Putamen (tissue), 1 donor: Measurements from ENCODE around the gene ZNF805.
"Not testable (repeated sequence)": the region's sequence is repeated elsewhere in the genome, so short reads cannot be mapped to it uniquely, and the experiment has no call there.

Source experiments
- DNase-seq: peaks from one replicate; pipeline ENCODE4 v3.0.0-alpha.2; 2016; ENCODE audit warnings: low spot score

Gene ZNF805

DNA sequence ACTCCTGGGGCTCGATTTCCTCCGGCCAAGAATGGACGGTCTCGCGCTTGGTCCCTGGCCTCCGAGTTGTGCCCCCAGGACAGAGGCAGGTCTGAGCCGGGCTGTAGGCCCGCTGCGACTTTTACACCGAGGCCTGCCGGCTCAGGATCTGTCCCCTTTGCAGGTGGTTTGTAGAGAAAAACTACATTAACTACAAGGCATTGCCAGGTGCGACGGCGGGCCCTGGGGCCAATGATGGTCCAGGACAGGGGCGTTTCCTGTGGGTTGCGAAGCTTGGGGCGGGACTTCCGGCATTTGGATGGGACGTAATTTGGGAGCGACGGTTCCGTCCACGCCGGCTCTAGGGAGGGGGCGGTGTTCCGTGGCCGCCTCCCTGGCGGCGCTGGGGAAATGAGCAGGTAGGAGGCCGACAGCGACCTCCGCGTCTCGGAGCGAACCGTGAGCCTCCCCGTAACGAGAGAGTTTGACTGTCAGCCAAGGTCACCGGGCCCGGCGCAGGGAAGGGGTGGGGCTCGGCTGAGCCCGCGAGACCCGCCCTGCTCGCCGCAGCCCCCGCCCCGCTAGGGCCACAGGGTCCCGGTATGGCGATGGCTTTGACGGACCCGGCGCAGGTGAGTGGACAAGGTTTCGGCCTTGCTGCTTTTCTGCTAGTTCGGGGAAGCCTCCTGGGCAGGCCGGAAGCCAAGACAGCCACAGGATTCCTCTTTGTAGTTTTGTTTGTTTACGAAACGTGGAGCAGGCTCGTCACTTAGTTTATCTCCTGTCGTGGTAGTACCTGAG, at the start of gene ZNF805:
Gene ZNF805, plus strand, starts transcription at position 322 of the 780 bp plus-strand sequence. Its CDS starts 260 bp downstream, at position 582.
- DNase-seq: peak; percentile 93

DNA sequence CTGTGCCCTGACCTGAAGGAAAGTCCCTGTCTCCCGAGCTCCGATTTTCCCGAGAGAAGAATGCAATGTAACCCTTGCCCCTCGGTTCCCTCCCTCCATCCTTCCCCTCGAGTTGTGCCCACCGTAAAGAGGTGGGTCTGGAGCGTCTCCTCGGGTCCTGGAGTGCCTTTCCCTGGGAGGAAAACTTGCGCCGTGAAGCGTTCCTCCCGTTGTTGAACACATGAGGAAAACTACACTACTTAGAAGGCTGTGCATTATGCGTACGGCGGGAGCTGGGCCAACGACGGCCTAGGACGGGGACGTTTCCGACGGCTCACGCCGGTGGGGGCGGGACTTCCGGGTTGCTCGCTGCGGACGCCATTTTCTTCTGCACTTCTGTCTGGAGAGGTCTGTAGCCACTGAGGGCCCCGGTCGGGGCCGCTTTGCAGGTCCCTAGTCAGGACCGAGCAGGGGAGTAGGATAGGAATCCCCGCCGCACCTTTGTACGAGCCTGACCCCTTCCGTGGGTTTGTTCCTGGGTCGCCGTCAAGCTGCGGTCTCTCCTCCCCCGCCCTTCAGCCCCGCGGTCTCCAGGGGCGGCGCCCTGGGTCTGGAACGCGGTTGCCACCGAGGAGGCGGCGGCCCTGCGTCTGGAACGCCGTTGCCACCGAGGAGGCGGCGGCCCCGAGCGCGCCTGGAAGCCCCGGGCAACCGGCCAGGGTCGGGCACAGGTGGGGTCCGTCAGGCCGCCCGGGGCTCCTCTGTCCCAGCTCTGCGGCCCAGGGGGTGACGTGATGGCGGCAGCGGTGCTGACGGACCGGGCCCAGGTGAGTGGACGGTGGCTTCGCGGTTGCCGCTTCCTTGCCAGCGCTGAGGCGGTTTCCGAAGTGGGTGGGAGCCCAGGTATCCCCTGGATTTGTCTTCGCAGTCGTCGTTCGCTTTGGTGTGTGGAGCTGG, 49.0 kb upstream of the ZNF805 start, which contains the start of gene ZNF264:
Gene ZNF264, plus strand, starts transcription at position 360 of the 936 bp plus-strand sequence. Its CDS starts 414 bp downstream, at position 774.
- DNase-seq: peak; percentile 90

DNA sequence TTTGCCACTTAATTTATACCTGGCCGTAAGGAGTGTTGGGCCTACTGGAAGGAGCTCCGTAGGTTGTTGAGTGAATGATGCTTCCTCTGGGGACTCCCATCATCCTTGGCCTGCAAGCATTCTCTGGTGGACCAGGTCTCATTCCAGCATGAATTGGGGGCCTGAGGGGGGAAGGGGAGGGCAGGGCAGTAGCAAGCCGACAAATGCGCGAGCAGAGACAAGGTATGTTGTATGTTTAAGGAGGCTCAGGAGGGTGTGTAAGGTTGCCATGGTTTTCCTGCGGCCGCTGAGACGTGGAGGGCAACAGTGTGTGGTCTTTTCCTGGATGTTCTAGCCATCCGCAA, 48.4 kb upstream of the ZNF805 start:
- no peak for DNase-seq

DNA sequence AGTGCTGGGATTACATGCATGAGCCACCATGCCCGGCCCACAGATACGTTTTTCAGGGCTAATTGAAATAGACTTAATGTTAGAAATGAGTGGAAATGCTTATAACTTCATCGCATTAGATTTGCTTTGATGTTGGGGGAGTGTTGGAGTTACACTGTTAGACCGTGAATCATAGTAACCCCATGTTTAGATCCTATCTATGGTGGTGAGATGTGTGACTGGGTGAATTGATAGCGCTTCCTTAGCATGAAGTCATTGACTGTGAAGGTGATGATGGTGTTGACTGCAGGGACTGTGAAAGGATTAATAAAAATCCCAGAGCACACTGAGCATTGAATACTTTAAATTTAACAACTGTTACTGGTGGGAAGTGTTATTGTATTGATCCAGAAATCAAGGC, 47.4 kb upstream of the ZNF805 start:
- no peak for DNase-seq

DNA sequence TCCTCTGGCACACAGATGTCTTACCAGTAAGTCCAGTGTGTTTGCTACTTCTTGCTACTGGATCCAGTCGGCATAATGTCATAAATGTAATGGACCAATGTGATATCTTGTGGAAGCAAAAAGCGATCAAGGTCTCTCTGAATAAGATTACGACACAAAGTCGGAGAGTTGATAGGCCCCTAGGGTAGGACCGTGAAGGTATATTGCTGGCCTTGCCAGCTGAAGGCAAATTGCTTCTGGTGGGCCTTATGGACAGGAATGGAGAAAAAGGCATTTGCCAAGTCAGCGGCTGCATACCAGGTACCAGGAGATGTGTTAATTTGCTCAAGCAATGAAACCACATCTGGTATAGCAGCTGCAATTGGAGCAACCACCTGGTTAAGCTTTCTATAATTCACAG, 42.6 kb upstream of the ZNF805 start:
- not testable (repeated sequence) for DNase-seq

DNA sequence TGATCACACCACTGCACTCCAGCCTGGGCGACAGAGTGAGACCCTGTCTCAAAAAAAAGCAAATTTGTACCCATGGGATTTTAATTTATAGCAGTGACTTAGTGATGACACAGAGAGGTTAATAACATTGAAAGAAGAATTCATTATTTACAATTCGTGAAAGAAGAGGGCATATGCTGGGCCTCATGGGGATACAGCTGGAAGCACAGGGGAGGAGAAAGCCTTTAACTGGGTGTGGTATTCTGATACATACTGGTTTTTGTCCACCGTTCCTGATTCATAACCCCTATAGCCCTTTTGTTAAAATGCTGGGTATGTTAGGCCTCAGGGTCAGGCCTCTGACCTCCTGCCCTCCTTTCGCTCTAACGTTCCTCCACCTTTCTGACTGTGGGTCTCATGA, 38.3 kb upstream of the ZNF805 start:
- no peak for DNase-seq

DNA sequence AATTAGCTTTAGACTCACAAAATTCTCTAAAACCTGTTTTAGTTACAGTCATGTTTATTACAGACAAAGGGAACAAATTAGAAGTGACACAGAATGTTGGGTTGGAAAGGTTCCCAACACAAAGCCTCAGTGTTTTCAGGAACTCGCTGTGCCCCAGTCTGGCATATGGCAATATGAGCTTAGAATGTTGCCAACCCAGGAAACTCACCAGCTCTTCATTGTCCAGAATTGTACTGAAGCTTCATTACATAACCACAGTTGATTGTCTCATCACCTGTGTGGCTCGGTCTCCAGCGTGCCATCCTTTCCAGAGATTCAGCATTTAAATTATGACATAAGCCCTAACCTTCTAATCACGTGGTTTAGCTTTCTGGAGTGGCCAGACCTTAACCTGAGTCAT, 30.1 kb upstream of the ZNF805 start:
- DNase-seq: no peak

DNA sequence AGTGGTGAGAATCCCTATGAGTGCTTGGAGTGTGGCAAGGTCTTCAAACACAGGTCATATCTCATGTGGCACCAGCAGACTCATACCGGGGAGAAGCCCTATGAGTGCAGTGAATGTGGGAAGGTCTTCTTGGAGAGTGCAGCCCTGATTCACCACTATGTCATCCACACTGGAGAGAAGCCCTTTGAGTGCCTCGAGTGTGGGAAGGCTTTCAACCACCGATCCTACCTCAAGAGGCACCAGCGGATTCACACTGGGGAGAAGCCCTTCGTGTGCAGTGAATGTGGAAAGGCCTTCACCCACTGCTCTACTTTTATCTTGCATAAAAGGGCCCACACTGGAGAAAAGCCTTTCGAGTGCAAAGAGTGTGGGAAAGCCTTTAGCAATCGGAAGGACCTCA, 28.3 kb upstream of the ZNF805 start:
- DNase-seq: no peak

DNA sequence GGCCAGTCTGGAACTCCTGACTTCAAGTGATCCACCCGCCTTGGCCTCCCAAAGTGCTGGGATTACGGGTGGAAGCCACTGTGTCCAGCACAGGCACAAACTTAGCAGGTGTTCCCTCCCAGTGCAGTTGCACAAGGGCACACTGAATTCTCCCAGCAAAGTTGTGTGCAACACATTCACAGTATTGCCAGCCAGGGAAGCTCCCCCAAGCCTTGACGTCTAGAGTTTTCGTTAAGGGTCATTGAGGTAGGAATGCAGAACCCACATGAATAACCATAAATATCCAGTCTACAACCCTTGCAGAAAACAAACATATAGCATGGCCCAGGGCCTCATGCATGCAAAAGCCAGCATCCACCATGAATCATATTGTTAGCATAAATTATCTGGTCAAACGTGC, 12.9 kb upstream of the ZNF805 start:
- DNase-seq: no peak

DNA sequence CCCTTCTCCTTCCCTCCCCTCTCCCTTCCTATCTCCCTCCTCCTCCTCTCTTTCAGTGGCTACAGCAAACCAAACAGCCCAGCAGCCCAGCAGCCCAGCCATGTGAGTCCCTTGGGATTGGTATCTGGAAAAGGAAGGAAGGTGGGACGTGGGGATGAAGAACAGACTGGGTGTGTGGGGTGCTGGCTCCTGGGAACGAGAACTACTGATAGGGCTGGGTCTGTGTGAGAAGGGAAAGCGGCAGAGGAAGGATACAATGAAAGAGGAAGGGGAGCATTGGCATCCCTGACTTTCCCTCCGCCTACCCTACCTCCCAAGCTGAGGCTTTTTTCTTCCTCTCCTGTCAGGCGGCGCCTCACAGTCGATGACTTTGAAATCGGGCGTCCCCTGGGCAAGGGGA, 8.7 kb upstream of the ZNF805 start:
- no peak for DNase-seq

DNA sequence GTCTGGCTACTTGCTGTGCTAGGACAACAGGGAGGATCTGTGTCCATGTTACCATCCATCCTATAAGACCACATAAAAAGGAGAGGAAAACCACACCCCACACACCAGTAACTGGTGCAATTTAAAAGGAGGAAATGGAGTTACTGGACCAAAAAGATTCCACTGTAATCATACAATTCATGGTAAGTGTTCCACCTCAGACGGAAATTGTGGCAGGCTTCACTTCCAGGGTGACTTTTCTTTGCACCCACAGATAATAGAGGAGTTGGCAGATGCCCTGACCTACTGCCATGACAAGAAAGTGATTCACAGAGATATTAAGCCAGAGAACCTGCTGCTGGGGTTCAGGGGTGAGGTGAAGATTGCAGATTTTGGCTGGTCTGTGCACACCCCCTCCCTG, 7.2 kb upstream of the ZNF805 start:
- DNase-seq: no peak

DNA sequence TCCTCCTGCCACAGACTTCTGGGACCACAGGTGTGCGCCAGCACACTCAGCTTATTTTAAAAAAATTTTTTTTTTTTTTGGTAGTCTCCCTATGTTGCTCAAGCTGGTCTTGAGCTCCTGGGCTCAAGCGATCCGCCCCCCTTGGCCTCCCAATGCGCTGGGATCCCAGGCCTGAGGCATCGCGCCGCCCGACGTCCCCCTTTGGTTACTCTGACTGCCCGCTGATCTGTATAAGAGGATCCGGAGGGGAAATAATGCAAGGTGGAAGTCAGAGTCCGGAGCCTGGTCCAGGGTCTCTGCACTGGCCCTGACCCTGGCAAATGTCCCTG, 486 bp upstream of the ZNF805 start:
- no peak for DNase-seq

DNA sequence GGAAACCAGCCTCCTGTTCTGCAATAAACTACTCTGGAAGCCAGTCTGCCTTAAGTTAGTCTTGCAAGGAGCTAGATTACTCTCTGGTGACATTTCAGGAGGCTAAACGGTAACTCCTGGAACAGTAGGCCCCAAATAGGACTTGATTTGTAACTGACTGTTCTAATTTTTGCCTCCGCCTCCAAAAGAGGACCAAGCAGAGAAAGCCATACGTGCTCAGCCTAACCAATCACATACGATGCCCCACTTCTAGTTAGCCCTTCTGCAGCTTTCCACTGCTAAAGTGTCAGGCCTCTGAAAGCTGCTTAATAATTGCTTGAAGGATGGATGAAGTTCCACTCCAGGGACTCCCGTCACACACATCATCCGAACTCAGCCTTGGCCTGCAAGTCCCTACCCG, 744 bp downstream of the ZNF805 start:
- DNase-seq: no peak

DNA sequence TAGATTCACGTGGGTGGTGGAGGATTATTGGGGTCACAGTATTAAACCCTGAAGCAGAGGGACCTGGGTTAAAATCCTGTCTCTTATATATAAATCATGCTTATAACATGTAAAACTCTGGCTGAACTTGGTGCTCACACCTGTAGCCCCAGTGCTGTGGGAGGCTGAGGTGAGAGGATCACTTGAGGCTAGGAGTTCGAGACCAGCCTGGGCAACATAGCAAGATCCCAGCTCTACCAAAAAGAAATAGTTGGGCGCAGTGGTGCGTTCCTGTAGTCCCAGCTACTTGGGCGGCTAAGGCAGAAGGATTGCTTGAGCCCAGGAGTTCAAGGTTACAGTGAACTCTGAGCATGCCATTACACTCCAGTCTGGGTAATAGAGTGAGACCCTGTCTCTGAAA, 2.4 kb downstream of the ZNF805 start:
- no peak for DNase-seq

DNA sequence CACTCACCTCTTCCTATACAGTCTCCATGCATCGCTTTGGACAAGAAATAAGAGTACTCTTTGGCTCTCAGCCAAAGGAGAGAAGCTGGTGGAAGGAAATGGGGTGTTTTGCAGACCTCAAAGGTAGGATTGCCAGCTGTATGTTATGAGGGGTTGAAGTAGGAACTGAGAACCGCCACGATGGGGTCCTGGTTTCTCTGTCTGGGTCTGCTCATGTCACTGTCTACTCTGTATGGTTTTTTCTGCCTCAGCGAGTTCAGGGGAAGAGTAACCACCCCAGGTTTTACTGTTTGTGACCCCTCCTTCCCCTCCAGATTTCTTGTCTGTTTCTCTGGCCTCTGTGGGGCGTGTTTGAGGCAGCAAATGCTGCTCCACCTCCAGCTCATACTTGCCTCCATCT, 4.1 kb downstream of the ZNF805 start:
- no peak for DNase-seq

DNA sequence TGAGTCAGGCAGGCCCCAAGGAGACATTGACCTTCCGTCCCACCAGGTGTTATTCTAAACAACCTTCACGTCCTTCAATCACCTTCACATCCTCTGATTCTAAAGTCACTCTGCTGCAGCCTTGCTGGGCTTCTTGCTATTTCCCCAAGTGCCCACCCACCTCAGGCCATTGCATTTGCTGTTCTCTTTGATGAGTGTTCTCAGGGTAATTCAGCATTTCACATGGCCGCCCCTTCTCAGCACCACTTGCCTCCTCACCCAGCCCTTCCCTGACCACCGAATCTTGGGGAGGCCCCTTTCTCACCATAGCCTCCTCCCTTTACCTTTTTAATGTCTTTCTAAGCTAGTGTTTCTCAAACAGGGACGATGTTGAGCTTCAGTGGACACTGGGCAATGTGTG, 4.6 kb downstream of the ZNF805 start:
- no peak for DNase-seq

DNA sequence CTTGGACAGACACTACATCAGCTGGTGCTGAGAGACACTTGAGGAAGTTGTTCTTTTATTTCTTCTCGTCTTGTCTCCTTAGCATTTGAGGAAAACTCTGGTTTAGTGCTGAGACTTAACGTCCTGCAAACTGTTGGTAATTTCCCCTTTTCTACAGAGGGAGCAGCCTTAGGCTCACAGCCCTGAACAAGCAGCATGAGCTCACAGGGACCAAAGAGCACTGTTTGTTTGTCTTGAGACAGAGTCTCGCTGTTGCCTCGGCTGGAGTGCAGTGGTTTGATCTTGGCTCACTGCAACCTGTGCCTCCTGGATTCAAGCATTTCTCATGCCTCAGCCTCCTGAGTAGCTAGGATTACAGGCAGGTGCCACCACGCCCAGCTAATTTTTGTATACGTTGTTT, 5.5 kb downstream of the ZNF805 start:
- no peak for DNase-seq

DNA sequence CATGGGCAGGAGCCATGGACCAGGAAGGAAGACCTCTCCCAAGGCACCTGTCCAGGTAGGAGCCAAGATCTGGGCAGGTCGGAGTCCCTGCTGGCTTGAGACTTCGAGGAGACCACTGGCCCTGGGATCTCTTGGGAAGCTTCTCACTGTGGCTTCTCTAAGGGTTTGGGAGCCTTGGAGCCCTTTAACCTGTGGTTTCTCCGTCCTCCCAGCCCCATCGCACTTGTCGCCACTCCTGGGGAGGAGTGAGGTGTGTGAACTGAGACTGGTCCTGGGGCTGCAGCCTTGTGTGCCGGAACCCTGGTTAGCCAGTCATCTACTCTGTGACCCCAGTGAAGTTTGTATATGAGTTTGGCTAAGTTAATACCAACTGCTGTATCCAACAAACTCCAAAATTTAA, 8.2 kb downstream of the ZNF805 start:
- DNase-seq: no peak

DNA sequence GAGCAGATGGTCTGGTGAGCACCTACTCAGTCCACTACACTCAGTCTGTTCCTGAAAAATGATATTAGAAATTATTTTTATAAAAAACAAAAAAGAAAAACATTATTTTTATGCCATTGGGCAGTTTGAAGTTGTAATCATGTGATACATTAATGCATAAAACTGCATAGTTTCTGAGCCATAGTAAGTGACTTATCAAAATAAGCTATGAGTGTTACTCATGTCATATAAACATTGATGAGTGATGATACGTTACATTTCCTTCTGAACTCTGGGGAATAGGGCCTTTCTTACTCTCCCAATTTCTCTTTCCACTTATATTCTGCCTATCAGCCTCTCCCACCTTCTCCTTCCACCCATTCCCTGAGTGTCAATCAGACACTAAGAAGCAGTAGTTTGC, 8.9 kb downstream of the ZNF805 start:
- no peak for DNase-seq

DNA sequence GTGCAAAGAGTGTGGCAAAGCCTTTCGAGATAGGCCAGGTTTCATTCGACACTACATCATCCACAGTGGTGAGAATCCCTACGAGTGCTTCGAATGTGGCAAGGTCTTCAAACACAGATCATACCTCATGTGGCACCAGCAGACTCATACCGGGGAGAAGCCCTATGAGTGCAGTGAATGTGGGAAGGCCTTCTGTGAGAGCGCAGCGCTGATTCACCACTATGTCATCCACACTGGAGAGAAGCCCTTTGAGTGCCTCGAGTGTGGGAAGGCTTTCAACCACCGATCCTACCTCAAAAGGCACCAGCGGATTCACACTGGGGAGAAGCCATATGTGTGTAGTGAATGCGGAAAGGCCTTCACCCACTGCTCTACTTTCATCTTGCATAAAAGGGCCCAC, 13.3 kb downstream of the ZNF805 start:
- not testable (repeated sequence) for DNase-seq

DNA sequence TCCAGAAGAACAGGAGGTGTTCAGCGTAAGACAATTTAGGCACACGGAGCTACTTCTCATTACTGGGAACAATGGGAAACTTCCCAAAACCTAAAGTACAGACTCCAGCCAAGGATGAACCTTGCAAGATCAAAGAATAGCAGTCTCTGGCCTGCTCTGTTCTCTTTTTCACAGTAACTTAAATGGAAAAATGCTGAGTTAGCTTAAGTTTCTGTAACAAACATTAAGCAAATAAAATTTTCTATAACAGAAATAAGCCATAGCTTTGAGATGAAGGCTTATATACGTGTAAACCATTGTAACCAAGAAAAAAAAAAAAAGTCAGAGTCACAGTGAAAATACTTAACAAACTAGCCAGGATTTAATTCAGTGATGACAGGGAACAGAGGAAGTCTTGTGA, 21.6 kb downstream of the ZNF805 start:
- no peak for DNase-seq

DNA sequence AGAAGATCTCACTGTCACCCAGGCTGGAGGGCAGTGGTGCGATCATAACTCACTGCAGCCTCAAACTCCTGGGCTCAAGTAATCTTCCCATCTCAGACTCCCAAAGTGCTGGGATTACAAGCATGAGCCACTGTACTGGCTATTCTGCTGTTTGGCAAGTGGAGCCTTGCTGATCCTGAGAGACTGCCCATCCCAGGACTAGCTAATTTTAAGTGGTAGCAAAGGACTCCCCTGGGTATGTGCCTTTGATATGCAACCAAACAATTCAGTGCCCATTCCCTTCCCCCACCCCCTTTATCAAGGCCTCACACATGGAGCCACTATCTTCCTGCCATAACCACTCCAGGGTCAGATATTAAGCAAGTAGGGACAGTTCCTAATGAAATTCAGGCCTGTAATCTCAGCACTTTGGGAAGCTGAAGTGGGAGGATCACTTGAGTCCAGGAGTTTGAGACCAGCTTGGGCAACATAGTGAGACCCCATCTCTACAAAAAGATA, 22.9 kb downstream of the ZNF805 start:
- DNase-seq: no peak

DNA sequence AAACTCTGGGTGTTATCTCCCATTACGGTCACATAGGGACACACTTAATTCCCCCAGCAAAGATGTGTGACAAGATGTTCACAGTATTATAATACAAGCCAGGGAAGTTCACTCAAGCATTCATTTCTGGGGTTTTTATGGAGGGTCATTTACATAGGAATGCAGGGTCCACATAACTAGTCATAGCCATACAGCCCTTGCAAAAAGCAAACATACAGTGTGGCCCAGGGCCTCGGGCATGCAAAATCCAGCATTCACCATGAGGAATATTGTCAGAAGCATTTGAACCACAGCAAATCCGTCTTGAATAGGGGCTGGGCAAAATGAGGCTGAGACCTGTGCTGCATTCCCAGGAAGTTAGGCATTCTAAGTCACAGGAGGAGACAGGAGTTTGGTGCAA, 26.9 kb downstream of the ZNF805 start:
- DNase-seq: no peak
